NCI-H1417 treated with DMSO at 0.1 percent for 48 hours (cell line): Measurements from ENCODE around the gene GGT5.
"Not testable (repeated sequence)": the region's sequence is repeated elsewhere in the genome, so short reads cannot be mapped to it uniquely, and the experiment has no call there.

Source experiments
- DNase-seq: peaks from one replicate; lab custom pipeline; 2025; lab: John Stamatoyannopoulos, UW

GGT5 gene

DNA sequence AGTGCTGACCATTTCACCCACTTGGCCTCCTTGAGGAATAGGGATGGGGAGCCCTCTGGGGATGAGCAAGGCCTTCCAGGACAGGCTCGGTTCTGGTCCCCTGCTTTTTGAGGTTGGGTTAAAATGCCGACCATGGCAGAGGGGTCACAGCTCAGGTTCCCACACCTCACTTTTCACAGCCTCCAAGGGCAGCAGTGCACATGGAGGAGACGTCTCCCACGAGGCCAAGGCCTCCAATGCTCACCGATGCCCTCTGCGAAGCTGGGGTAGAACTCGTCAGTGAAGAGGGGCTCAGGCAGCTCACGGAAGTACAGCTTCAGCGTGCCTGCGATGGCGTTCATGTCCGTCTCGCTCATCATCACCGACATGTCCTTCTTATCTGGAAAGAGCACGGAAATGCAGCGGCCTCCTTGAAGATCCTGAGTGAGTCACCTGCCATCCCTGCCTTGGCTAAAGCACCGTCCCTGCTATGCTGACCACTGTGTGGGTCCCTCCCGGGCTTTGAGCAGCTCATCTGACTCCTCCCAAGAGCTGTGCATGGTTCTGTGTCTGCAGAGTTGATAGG is 17.4 kb upstream of the GGT5 start:
- not testable (repeated sequence) for DNase-seq

DNA sequence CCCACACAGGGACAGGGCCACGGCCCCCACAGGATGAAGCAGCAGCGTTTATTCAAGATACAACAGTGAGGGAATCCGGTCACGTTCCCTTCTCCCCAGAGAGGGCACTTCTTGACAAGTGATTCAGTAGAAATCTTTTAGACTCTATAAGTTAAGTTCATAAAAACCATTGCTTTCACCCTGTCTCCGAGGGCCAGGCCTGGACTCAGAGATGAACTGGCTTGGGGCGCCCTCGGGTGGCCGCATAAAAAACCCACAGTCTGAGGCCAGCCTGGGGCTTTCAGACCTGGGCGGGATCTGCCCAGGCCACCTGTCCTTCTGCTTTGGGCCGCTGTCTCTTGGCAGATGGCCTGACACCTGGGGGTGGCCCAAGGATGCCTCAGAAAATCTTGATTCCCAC is 14.6 kb upstream of the GGT5 start:
- DNase-seq, result not testable (repeated sequence)

DNA sequence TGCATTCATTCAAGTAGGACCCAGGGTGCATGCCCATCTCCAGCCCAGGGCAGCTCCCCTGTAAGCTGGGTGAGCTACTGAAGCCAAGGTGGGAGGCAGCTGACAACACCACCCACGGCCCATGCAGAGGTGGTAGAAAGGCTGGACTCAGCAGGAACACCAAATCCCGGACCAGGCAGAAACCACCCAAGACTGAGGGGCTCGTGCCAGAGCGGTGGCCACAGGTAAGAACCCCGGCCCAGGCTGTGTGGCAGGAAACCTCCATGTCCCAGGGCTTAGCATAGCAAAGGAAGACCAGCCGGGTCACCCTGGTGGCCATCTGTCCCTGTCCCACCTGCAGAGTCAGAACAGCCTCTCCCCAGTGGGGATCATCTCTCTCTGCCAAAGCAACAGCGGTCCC is 11.9 kb upstream of the GGT5 start:
- DNase-seq, result not testable (repeated sequence)

DNA sequence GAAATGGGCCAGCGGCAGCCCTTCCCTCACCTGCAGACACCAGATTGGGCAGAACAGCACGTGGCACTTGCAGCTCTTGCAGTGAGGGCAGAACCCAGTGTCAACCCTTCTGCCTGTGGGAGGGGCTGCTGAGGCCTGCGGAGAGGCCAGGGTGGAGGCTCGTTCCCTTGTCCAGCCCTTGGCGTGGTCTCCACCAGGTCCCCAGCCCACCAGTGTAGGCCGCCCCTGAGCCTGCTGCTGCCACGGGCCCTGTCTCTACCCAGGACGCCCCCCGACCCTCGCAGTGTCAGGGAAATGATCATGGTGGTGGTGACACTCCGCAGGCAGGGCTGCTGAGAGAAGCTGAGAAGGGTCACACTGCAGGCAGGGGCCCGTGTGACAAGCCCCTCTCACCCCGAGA is 11.3 kb upstream of the GGT5 start:
- not testable (repeated sequence) for DNase-seq

DNA sequence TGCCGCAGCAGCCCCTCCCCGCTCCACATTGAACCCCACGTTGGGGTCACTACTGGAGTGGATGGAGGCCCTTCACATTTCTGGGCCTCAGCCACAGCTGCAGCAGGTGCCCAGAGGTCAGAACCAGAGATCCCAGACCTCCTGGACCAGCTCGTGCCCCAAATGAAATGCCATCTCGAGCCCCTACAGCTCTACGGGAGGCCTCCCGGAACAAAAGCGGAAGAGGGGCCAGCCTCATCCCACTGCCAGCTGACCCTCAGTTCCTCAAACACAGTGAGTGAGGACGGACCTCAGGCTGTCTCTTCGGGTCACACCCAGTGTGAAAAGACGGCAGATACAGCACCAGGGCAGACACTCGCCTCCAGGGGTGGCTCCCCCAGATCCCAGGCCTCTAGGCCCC is 8.2 kb upstream of the GGT5 start:
- not testable (repeated sequence) for DNase-seq

DNA sequence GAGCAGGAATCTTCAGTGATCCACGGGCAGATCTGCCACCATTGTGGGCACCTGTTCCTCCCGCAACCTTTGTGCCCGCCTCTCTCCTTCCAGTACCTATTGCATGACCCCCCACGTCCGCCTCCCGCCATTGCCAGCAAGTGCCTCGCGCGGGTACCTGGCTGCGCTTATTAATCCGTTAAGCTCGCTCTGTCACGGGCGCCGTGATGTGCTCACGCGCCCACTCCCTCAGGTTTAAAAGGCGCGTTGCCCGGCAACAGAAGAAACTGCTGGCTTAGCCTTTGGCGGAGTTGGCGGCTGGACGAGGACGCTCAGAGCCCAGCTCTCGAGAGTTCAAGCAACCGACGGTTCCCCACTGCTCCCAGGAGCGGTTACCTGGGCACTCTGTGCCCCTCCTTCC is 6.4 kb upstream of the GGT5 start:
- not testable (repeated sequence) for DNase-seq

DNA sequence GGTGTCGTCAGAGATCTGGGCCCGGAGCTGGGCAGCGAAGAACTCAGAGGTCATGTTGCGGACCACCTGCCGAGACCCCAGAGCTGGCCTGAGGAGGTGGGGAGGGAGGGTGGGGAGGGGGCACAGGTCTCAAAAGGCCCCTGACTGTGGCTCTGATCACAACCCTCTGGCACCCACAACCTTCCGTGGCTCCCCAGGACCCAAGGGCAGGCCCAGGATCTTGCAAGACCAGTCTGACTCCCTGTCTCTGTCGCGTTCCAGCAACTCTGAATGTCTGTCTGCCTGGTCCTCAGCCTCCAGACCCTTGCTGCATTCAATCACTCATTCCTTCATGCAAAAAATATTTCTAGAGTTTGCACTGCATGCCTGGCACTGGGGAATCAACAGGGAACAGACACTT is 4.5 kb upstream of the GGT5 start:
- DNase-seq, result not testable (repeated sequence)

DNA sequence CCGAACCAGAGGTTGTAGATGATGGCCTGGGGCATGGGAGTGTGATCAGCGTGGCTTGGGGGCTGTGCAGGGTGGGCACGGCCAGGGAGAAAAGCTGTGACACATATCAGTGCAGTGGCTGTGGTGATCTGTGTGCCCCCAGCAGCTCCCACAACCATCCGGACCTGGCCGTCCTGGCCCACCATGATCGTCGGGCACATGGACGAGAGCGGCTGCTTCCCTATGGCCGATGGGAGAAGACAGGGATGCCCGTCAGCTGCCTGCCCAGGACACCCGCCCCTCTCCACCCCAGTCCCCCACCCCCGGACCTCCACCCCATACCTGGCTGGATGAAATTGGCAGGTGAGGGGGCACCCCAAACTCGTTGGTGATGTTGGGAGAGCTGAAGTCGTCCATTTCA is 3.7 kb upstream of the GGT5 start:
- DNase-seq, result not testable (repeated sequence)

DNA sequence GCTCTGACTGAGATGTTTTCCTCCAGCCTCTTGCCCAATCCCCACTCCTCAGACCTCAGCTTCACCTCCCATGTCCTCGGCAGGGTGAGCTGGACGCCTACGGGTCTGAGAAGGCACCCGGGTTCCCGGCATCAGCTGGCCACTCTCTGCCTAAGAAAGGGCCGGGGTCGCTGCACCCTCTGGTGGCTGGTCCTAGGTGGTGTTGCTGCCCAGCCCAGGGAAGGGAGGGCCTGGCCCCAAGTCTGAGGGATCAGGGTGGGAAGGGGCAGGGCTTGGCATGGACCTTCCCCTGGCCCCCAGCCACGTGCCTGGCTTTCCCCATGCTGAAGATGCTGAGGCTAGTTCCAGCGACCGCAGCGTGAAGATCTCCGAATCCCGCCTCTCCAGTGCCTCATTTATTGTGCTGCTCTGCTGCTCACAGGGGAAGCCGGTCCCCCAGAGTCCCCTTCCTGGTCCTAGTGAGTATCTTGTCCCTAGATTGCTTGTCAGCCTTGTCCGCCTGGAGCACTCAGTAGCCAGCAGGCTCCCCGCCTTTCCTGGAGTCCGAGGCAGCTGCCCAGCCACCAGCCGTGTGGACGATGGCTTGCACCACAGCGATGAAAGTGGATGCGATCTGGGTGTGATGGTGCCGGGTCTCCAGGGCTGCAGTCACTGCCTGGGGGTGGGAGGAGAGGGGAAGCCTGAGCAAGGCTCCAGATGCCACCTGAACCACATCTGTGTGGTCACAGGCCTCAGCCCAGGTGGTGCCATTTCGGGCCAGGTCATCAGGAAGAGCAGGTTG is 2.9 kb upstream of the GGT5 start:
- no peak for DNase-seq

DNA sequence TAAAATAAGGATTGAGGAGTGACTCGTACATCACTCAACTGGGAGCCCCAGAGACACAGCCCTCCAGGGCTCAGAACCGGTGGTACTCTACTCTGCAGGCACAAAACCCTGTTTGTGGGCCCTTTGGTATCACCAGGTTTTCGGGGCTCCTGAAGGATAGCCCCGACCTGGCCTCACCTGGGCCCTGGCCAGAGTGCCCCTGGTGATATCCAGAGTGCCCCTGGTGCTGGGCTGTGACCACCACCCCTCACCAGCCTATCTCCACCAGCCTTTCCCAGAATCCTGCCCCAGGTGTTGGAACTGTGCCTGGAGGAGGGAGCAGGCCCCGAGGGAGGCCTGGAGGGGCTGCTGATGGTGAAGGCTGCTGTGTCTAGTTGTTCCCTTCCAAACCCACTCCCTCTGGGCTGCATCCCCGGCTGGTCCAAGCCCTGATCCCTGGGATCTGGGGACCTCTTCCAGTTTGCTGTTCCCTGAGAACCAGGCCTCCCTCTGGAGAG is 2.2 kb upstream of the GGT5 start:
- DNase-seq, result no peak

DNA sequence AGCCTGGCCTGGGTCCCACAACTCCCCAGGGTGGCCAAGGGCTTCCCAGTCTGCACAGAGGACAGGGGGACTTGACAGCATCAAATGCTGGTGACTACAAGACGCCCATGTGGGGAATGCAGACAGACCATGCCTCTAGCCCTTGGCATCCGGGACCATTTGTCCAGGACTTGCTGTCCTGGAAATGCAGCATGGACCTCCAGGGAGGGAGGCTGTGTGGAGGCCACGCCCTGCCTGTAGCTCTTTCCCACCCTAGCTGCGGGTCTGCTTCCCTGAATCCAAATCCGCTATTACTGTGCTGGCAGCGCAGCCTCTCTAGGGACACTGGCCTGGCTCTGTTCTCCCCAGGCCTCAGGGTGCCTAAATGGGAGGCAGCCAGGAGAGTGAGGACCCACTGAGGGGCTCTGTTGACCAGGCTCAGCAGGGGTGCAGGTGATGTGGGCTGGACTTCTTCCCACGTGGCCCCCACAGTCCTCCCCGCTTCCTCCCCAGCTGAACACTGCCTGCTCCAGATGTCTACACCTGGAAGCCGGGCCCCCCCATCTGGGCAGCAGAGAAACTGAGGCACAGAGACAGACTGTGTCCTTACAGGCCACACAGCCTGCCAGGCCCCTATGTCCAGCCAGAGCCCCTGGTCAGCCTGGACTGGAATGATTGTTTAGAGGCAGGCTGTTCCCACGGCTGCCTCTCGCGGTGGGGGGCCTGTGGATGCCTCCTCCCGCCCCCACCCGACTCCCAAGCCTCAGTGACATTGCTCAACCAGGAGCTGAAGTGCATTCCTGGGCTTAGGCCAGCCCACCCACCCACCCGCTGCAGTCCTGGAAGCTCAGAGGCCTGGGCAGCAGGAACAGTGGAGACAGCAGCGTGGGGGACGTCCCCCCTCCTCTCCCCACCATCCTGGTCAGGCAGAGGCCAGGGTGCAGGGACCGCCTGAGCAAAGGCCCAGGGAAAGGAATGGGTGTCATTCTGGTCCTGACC is 991 bp upstream of the GGT5 start:
- DNase-seq, result not testable (repeated sequence)

DNA sequence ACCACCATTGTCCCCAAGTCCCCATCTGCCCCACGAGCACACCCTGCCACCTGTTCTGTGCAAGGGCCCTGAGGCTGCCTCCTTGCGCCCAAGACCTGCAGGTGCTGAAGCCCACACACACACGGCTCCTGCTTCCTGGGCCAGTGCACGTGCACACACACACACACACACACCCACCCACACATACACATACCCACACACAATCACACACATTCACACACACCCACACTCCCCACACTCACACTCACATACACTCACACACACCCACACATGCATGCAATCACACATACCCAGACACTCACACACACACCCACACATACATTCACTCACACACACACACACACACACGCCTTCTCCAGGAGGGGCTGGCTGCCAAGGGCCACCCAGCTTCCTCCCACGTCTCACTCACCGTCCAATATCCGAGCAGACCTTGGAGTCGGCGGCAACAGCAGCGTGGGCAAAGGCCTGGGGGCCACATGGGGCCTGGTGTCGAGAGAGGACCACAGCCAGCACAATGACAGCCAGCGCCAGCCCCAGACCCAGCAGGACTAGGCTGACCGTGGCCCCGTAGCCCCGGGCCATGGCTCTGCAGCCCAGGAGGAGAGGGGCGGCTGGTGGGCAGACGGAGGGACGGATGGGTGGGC is 616 bp downstream of the GGT5 start:
- no peak for DNase-seq

DNA sequence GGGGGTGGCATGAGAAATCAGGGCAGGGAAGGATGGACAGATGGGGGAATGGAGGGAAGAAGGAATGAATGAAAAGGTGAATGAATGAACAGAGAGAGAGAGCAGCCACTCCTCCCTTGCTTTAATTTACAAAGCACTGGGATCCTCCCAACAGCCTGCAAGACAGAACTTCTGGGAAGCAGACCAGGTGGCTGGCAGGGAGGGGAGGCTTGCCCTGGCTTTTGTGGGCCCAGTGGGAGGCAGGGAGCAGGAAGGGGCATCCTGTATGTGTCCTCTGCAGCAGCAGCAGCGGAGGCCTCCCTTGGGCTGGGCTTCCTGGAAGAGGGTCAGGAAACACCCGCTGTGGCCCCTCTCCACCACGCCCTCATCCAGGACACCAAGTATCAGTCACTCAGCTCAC is 1.5 kb downstream of the GGT5 start:
- DNase-seq, result not testable (repeated sequence)

DNA sequence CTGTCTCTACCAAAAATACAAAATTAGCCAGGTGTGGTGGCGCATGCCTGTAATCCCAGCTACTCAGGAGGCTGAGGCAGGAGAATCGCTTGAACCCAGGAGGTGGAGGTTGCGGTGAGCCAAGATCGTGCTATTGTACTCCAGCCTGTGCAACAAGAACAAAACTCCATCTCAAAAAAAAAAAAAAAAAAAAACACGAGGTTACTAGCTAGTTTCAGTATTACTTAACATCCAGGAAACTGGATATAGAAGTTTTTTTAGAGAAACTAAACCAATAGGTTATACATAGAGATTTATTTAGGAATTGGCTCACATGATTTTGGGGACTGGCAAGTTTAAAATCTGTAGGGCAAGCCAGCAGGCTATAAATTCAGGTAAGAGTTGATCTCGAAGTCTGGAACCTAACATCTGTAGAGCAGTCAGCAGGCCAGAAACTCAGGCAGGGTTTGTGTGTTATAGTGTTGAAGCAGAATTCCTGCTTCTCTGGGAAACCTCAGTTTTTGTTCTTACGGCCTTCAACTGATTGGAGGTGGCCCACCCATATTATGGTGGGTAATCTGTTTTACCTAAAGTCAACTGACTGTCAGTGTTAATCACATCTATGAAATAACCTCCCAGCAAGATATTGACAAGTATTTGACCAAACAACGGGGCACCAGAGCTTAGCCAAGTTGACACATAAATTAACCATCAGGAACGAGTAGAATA is 3.7 kb downstream of the GGT5 start:
- not testable (repeated sequence) for DNase-seq

DNA sequence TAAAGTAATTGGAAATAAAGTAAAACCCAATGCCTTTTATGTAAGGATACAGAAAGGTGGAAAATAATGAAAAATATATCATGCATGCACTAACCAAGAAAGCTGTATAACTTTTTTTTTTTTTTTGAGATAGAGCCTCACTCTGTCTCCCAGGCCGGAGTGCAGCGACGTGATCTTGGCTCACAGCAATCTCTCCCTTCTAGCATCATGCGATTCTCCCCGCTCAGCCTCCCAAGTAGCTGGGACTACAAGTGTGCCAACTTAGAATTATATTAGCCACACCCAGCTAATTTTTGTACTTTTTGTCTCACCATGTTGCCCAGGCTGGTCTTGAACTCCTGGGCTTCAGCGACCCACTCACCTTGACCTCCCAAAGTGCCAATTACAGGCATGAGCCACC is 4.5 kb downstream of the GGT5 start:
- no peak for DNase-seq

DNA sequence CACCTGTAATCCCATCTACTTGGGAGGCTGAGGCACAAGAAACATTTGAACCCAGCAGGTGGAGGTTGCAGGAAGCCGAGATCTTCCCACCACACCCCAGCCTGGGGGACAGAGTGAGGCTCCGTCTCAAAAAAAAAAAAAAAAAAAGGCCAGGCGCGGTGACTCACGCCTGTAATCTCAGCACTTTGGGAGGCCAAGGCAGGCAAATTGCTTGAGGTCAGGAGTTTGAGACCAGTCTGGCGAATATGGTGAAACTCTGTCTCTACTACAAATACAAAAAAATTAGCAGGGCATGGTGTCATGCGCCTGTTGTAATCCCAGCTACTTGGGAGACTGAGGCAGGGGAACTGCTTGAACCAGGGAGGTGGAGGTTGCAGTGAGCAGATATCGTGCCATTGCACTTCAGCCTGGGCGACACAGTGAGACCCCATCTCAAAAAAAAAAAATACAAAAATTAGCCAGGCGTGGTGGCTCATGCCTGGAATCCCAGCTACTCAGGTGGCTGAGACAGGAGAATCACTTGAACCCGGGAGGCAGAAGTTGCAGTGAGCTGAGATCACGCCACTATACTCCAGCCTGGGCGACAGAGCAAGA is 6.7 kb downstream of the GGT5 start:
- DNase-seq, result not testable (repeated sequence)

DNA sequence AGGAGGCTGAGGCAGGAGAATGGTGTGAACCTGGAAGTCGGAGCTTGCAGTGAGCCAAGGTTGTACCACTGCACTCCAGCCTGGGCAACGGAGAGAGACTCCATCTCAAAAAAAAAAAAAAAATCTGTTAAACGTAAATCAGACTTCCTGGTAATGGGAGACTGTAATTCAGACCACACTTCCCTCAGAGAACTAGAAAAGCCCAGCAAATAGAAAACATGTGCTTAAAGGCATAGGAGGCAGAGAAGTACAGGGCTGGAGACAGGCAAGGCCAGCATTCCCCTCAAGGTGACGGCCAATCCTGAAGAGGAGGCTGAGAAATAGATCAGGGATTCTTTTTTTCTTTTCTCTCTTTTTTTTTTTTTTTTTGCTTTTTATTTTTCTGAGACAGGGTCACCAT is 8.2 kb downstream of the GGT5 start:
- no peak for DNase-seq

DNA sequence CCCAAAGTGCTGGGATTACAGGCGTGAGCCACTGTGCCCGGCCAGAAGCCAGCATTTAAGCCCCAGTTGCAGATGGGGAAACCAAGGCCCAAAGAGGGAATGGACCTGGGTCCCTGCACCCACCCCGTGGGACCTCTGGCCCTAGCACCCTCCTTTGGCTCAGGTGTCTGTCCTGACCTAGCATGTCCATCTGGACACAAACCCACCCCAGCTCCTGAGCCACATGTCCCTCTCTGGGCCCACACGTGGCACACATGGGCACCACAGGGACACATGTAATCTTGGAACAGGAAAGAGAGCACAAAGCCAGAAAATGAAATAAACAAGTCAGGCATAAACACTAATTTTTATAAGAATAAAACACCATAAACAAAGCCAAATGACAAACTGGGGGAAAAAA is 9.6 kb downstream of the GGT5 start:
- no peak for DNase-seq

DNA sequence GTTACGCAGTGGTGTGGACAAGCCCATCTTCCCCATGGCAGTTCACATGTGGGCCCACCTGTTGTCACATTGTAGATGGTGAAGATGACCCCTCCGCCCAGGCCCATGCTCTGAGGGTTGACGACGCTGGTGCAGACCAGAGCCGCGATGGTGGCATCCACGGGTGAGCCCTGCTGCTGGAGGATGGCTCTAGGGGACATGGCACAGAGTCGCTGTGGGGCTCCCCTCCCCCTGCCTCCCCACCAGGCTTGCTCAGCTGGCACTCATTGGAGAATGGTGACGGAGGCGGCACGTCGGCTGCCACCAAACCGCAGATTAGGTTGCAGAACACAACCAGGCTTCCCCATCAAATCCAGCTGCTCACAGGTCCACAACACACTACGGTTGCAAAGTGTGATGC is 11.1 kb downstream of the GGT5 start:
- DNase-seq, result no peak

DNA sequence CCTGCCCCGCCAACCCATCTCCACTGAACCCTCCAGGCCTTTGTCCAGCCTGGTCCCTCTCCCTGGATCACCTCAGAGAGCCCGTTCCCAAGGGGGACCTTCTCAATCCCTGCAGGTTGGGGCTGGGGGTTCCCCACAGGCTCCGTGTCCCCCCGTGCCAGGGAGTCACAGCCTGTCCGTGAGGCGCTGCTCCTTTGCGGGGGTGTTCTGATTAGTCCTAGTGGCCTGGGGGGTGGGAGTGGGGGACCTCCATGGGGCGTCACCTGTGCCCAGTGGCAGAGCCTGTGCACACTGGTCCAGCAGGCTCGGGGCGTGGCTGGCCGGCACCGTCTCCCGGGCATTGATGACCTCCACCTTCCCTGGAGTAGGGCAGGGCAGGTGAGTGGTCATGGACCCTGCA is 11.6 kb downstream of the GGT5 start:
- DNase-seq, result no peak

DNA sequence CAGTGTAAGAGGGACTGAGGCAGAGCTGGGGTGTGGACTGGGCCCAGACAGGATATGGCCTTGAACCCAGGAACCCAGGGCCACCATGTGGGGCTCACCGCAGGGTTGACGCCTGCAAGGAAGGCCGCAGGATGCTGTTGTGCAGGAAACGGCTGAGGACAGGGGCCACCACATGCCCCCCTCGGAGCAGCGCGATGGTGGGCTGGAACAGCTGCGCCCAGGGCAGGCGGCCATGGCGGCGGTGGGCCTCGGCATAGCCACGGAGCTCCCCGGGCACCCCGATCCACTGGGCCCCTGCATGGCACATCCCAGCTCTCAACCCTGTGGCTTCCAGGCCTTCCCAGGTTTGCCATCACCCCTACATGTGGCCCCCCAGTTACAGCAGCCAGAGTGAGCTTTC is 12.2 kb downstream of the GGT5 start:
- DNase-seq, result no peak
